Thyroid gland (tissue), 4 donors: ENCODE results near the gene LANCL1. TPM values are rescaled to one million over a fixed set of nuclear protein-coding genes. Genes with fewer than 3 reads are reported as not detected.

Source experiments
- DNase-seq, 2 donors: peaks; one replicate each; pipeline ENCODE4 v3.0.0-alpha.2; 2019
- H3K27ac ChIP-seq, 3 donors: fragments of 200-600 bp; sonication (generic); 1 replicate in 2 of 3; 2 replicates in 1 of 3; pipeline ENCODE4 v1.5.1; 2016 to 2019; ENCODE audit warnings: mild to moderate bottlenecking in 1 of 3, moderate library complexity in 1 of 3
- H3K27me3 ChIP-seq: fragments of 200-600 bp; sonication (generic); one replicate; pipeline ENCODE4 v1.5.1; 2019
- H3K36me3 ChIP-seq, 2 donors: fragments of 200-600 bp; sonication (generic); one replicate each; pipeline ENCODE4 v1.5.1; 2016 to 2019
- H3K4me1 ChIP-seq, 2 donors: fragments of 200-600 bp; sonication (generic); one replicate each; pipeline ENCODE4 v1.5.1; 2017 to 2019
- H3K4me3 ChIP-seq, 3 donors: fragments of 200-600 bp; sonication (generic); replicated peaks in 1 of 3; 1 replicate in 2 of 3; 2 replicates in 1 of 3; pipeline ENCODE4 v1.5.1; 2016; ENCODE audit warnings: mild to moderate bottlenecking in 1 of 3
- H3K9me3 ChIP-seq: fragments of 200-600 bp; sonication (generic); one replicate; pipeline ENCODE4 v1.5.1; 2017
- CTCF ChIP-seq, 6 experiments: fragments of 200-600 bp in 3 of 6; fragments of 450-650 bp in 3 of 6; sonication (generic) in 3 of 6; IDR thresholded peaks; one replicate each; pipeline ENCODE4 v1.5.1; 2016 to 2019; ENCODE audit warnings: antibody characterized with exemption in 6 of 6, mild to moderate bottlenecking in 2 of 6, inconsistent platforms in 1 of 6, moderate library complexity in 1 of 6
- POLR2A ChIP-seq, 2 donors: fragments of 450-650 bp; IDR thresholded peaks; one replicate each; pipeline ENCODE4 v1.6.1; 2017; ENCODE audit warnings: antibody characterized with exemption in 2 of 2, mild to moderate bottlenecking in 2 of 2, moderate library complexity in 1 of 2
- WGBS, 2 donors: methylation state at CpG; one replicate each; pipeline ENCODE4 v1.1.5; 2017; 5-methylcytosine and 5-hydroxymethylcytosine counted together
- intact Hi-C: fragments of 100-400 bp; cut with DNase I; formaldehyde crosslinking; loops from one replicate; pipeline ENCODE4 v1.15.1; 2023
- total RNA-seq, 4 donors: library from RNA; depleted of rRNA; stranded (reverse); fragments of >200 nt; gene quantifications; one replicate each; pipeline ENCODE4 v1.2.3, GENCODE V29; 2016

LANCL1 gene
- total RNA-seq: 10 to 100 TPM; 30.7 to 33.2 (median 32.0) TPM

- intact Hi-C loops: no loop called here
- Histone ChIP-seq H3K27me3 (no peaks in the 10 kb centered on the region), H3K27ac (peak within 1 kb of the TSS in 2 of 3 donors; percentile 62 to 79), H3K4me3 (peak within 1 kb of the TSS; percentile 51 to 68 (median 66)), H3K9me3 (no peaks in the 10 kb centered on the region), H3K4me1 (peaks cover 9 to 10% of the 10 kb centered on the region in 2 donors), H3K36me3 (peaks cover 0 to 5% of the 10 kb centered on the region in 2 donors)
- DNase-seq: peak; percentile 93
- TF ChIP-seq CTCF (IDR thresholded peaks at IDR 0.05): no peak
- peak in 1 of 2 donors; percentile 84 for TF ChIP-seq POLR2A (IDR thresholded peaks at IDR 0.05)
- WGBS, 2 donors: 1% methylated on average over 46 to 47 of the region's 49 CpGs
These were observed at the start of gene LANCL1 for GRCh38 chr2:210476194-210477128. TSS of gene LANCL1 (minus strand) at chr2:210476759. CDS start at chr2:210476396, 363 bp downstream.

GRCh38 chr2:210524533-210524932 is 48.0 kb upstream of the LANCL1 start:
- H3K4me1 ChIP-seq: no peaks in the 10 kb centered on the region
- no peak for DNase-seq
- H3K36me3 ChIP-seq: no peaks in the 10 kb centered on the region
- intact Hi-C loops: no loop called here
- H3K27me3 ChIP-seq: no peaks in the 10 kb centered on the region
- no peak for TF ChIP-seq CTCF (IDR thresholded peaks at IDR 0.05)
- TF ChIP-seq POLR2A (IDR thresholded peaks at IDR 0.05): no peak
- H3K27ac ChIP-seq: no peak overlapping the region
- no peak overlapping the region for H3K4me3 ChIP-seq
- H3K9me3 ChIP-seq: no peaks in the 10 kb centered on the region

GRCh38 chr2:210523650-210524289 is 47.2 kb upstream of the LANCL1 start:
- TF ChIP-seq CTCF (IDR thresholded peaks at IDR 0.05) (no peak), POLR2A (IDR thresholded peaks at IDR 0.05) (no peak)
- Histone ChIP-seq H3K9me3 (no peaks in the 10 kb centered on the region), H3K4me3 (no peak overlapping the region), H3K36me3 (no peaks in the 10 kb centered on the region), H3K27me3 (no peaks in the 10 kb centered on the region), H3K4me1 (no peaks in the 10 kb centered on the region), H3K27ac (no peak overlapping the region)
- no peak for DNase-seq
- 84% methylated on average over 4 of the region's 4 CpGs for WGBS, 2 donors
- intact Hi-C loops: no loop called here

- no peak overlapping the region for H3K4me3 ChIP-seq
- H3K27me3 ChIP-seq: no peaks in the 10 kb centered on the region
- DNase-seq: no peak
- no peak overlapping the region for H3K27ac ChIP-seq
- TF ChIP-seq POLR2A (IDR thresholded peaks at IDR 0.05): no peak
- no peak for TF ChIP-seq CTCF (IDR thresholded peaks at IDR 0.05)
- H3K9me3 ChIP-seq: no peaks in the 10 kb centered on the region
- no peaks in the 10 kb centered on the region for H3K36me3 ChIP-seq
- no peaks in the 10 kb centered on the region for H3K4me1 ChIP-seq
- intact Hi-C loops: no loop called here
These were observed 45.8 kb upstream of the LANCL1 start for GRCh38 chr2:210522399-210522798.

- 84 to 91% methylated on average over 5 of the region's 5 CpGs for WGBS, 2 donors
- no peak overlapping the region for H3K27ac ChIP-seq
- intact Hi-C loops: no loop called here
These were observed 43.0 kb upstream of the LANCL1 start for GRCh38 chr2:210519594-210519993.

More at GRCh38 chr2:210519594-210519993, 43.0 kb upstream of the LANCL1 start:
- TF ChIP-seq CTCF (IDR thresholded peaks at IDR 0.05) (no peak), POLR2A (IDR thresholded peaks at IDR 0.05) (no peak)
- no peaks in the 10 kb centered on the region for H3K9me3 ChIP-seq
- H3K4me1 ChIP-seq: no peaks in the 10 kb centered on the region
- H3K27me3 ChIP-seq: no peaks in the 10 kb centered on the region
- H3K36me3 ChIP-seq: no peaks in the 10 kb centered on the region
- no peak overlapping the region for H3K4me3 ChIP-seq
- DNase-seq: no peak
